Type B pancreatic cell (in vitro differentiated cells): Measurements from ENCODE around the gene ITM2C. TPM values are rescaled to one million over a fixed set of nuclear protein-coding genes. Genes with fewer than 3 reads are reported as not detected.

Experiments
- DNase-seq: peaks from one replicate; pipeline ENCODE4 v3.0.0; 2021; ENCODE audit warnings: mixed read lengths; ENCODE audit not compliant: unreplicated experiment; ENCODE audit errors: extremely low spot score
- H3K27ac Mint-ChIP-seq: 2 replicates; pipeline ENCODE4 v1.8.0; 2021; ENCODE audit warnings: mild to moderate bottlenecking, mixed read lengths
- H3K27me3 Mint-ChIP-seq: 2 replicates; pipeline ENCODE4 v1.8.0; 2021; ENCODE audit warnings: mixed read lengths
- H3K36me3 Mint-ChIP-seq: 2 replicates; pipeline ENCODE4 v1.8.0; 2021; ENCODE audit warnings: mixed read lengths
- H3K4me1 Mint-ChIP-seq: one replicate; pipeline ENCODE4 v1.8.0; 2021; ENCODE audit warnings: mixed read lengths; ENCODE audit not compliant: unreplicated experiment
- H3K4me3 Mint-ChIP-seq: 2 replicates; pipeline ENCODE4 v1.8.0; 2021; ENCODE audit warnings: mild to moderate bottlenecking, mixed read lengths
- H3K9me3 Mint-ChIP-seq: 2 replicates; pipeline ENCODE4 v1.8.0; 2021; ENCODE audit warnings: mixed read lengths
- total RNA-seq: library from RNA; stranded (reverse); gene quantifications from 2 replicates; pipeline ENCODE4 v1.2.1, GENCODE V29; 2021; ENCODE audit warnings: low replicate concordance
- TF ChIP-seq, protein P1 (sequence below): fragments of 200-600 bp; sonication (generic); conservative IDR thresholded peaks from 2 replicates; pipeline ENCODE4 v1.5.0; 2021; ENCODE audit warnings: antibody characterized with exemption, mild to moderate bottlenecking

ITM2C gene
- total RNA-seq, 1 donor from 2014 or later = 285 TPM

DNA sequence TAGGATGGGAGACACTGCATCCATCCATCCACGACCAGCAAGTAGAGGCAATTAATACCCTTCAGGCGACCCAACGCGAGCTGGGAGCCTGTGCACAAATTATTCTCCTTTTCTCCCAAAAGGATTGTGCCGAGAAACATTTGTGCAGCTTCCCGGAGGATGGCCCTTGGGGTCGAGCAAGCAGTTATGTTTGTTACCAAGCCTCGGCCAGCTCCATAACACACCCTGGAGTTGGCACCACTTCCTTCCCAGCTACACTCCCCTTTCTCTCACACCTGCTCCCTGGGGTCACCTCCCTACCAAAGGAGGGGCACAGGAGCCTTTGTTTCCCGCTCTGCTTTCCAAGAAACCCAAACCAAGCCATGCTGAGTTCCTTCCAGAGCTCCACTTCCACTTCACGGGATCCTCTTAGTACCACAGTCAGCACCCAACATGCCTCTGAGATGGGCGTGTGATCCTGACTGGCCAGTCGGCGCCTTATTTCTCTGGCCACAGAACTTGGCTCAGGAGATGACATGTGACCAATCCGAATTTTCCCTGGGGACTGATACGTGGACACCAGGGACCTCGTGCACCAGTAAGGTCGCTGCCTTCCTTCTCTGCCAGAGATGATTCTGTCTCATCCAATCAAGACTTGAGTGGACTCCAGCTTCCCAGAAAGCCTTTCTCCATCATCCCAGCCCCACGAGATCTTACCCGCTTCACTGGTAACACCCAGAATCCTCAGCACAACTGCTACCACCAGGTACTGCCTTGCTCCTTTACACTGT is 31.8 kb downstream of the ITM2C start:
- Mint-ChIP-seq H3K4me1 (peaks cover 12% of the 10 kb centered on the region), H3K4me3 (no peak overlapping the region), H3K9me3 (no peaks in the 10 kb centered on the region), H3K36me3 (no peaks in the 10 kb centered on the region), H3K27ac (peak overlapping the region; percentile 34), H3K27me3 (peaks cover 14% of the 10 kb centered on the region)
- peak; percentile 51 for DNase-seq
- TF ChIP-seq, protein P1, sequence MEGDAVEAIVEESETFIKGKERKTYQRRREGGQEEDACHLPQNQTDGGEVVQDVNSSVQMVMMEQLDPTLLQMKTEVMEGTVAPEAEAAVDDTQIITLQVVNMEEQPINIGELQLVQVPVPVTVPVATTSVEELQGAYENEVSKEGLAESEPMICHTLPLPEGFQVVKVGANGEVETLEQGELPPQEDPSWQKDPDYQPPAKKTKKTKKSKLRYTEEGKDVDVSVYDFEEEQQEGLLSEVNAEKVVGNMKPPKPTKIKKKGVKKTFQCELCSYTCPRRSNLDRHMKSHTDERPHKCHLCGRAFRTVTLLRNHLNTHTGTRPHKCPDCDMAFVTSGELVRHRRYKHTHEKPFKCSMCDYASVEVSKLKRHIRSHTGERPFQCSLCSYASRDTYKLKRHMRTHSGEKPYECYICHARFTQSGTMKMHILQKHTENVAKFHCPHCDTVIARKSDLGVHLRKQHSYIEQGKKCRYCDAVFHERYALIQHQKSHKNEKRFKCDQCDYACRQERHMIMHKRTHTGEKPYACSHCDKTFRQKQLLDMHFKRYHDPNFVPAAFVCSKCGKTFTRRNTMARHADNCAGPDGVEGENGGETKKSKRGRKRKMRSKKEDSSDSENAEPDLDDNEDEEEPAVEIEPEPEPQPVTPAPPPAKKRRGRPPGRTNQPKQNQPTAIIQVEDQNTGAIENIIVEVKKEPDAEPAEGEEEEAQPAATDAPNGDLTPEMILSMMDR = no peak

DNA sequence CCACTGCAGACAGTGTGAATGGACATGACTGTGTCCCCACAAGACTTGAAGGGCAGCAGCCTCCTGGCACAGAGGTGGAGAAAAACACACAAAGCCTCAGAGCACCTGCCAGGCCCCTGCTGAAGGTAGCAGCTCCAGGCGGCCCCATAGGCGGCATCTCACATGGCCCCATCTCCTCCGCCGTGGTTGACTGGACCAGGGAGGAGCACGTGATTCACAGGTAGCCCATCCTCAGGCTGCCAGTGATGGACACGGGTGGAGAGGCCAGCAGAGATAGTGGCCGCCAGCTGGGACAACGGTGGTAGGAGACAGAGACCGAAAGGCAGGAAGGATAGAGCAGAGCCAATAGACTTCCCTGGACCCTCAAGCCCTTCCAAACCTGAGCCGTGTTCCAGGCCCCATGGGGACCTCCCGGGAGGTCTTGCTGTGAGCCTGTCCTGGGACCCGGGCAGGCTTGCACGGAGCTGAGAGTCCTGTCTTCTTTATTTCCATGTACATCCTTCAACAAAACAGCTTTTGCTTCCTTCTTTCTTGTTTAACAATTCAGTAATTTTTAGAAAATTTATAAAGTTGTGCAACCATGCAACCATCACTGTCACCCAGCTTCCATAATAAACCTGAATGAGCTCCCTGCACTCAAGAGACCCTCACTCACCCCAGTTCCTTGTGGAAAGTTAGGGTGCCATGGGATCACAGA is 33.4 kb downstream of the ITM2C start:
- Mint-ChIP-seq H3K4me1 (peaks cover 12% of the 10 kb centered on the region), H3K9me3 (no peaks in the 10 kb centered on the region), H3K27me3 (peaks cover 18% of the 10 kb centered on the region), H3K27ac (no peak overlapping the region), H3K36me3 (no peaks in the 10 kb centered on the region), H3K4me3 (no peak overlapping the region)
- TF ChIP-seq, protein P1 = no peak
- DNase-seq = peak; percentile 50

DNA sequence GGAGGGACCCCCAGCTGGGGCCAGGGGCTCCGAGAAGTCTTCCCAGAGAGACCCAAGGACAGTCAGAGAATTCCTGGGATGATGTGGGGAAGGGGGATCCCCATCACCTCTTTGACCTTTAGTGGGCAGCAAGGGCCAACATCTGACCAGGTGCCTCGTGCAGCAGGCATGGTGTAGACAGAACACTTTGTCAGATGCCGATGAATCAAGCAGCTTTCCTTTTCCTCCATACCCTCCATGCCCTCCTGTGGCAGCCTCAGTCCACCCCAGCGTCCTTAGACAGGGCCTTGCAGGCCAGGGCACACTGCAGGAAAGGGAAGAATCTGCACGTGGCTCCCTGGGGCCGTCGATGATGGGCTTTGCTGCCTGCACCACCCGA is 34.0 kb downstream of the ITM2C start:
- no peak overlapping the region for H3K4me3 Mint-ChIP-seq
- TF ChIP-seq, protein P1 = no peak
- DNase-seq = peak; percentile 55
- H3K4me1 Mint-ChIP-seq = peaks cover 12% of the 10 kb centered on the region
- no peaks in the 10 kb centered on the region for H3K9me3 Mint-ChIP-seq
- peaks cover 18% of the 10 kb centered on the region for H3K27me3 Mint-ChIP-seq
- H3K36me3 Mint-ChIP-seq = no peaks in the 10 kb centered on the region
- H3K27ac Mint-ChIP-seq = no peak overlapping the region

GRCh38 chr2:230899287-230899686 is 34.5 kb downstream of the ITM2C start:
- Mint-ChIP-seq H3K4me3 (no peak overlapping the region), H3K27me3 (peaks cover 18% of the 10 kb centered on the region), H3K27ac (no peak overlapping the region), H3K4me1 (peaks cover 12% of the 10 kb centered on the region), H3K36me3 (no peaks in the 10 kb centered on the region), H3K9me3 (no peaks in the 10 kb centered on the region)
- DNase-seq = peak; percentile 60
- TF ChIP-seq, protein P1 = no peak

- TF ChIP-seq, protein P1 = no peak
- Mint-ChIP-seq H3K36me3 (no peaks in the 10 kb centered on the region), H3K4me3 (no peak overlapping the region), H3K4me1 (peaks cover 9% of the 10 kb centered on the region), H3K9me3 (no peaks in the 10 kb centered on the region), H3K27me3 (peaks cover 18% of the 10 kb centered on the region), H3K27ac (no peak overlapping the region)
- peak; percentile 8 for DNase-seq
These were observed 35.0 kb downstream of the ITM2C start for GRCh38 chr2:230899786-230900185.
